Erythroblast (primary cell): ENCODE data around the gene TCEANC.

Experiments
- GATA1 ChIP-seq: IDR thresholded peaks from 2 replicates; pipeline ENCODE4 v1.6.1; 2011; ENCODE audit warnings: low read depth, mild to moderate bottlenecking, control low read depth, low read length, moderate library complexity
- POLR2A ChIP-seq: IDR thresholded peaks from 2 replicates; pipeline ENCODE4 v1.6.1; 2011; ENCODE audit warnings: mild to moderate bottlenecking, low read length

- TF ChIP-seq POLR2A (no peak), GATA1 (no peak)
Observed at GRCh38 chrX:13658602-13659001, 5.7 kb downstream of the TCEANC start.
